Activated T-cell treated with anti-CD3 and anti-CD28 coated beads for 48 hours (primary cell): Measurements from ENCODE around the gene RSU1.

Experiments
- DNase-seq: peaks from one replicate; pipeline ENCODE4 v3.0.0-alpha.2; 2020; ENCODE audit warnings: low read depth

RSU1 gene

DNA sequence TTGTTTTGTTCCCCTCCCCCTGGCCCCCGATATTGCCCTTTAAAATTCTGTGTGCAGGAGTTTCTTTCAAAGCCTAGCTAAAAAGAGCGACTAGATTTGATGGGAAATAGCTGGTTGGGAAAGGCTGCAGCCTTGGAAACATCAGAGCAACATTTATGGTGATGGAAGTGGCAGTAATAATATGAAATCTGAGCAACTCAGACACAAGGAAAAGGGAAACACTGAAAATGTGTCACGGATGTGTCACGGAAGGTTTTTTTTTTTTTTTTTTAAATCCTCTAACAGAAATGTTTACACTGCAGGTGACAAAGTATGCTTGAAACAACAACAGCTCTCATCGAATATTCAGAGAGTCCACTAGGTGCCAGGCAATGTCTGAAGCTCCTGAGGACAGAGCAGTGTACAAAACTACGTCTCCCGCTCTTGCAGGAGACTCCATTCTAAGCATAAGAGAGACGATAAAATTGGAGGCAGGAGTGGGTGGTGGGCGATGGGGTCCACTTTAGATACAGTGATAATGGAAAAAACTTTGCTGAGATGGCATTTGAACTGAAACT, 143.0 kb downstream of the RSU1 start:
- DNase-seq = no peak

DNA sequence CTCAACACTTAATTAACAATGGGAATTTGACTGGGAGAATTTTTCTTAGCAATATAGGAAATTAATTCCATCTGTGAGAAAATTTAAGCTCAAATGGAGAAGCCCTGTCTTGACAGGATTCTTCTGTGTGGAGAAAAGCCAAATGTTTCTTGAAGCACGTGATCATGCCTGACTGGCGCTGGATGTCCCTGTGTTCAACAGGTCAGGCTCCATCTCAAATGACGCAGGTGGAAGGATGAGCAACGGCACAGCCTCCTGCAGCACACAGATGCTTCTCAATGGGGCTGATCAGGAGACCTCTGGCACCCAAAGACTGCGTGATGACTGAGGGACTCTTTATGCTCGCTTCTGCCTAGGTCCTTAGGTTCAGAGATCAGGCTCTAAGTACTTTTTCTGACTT, 143.8 kb downstream of the RSU1 start:
- no peak for DNase-seq

DNA sequence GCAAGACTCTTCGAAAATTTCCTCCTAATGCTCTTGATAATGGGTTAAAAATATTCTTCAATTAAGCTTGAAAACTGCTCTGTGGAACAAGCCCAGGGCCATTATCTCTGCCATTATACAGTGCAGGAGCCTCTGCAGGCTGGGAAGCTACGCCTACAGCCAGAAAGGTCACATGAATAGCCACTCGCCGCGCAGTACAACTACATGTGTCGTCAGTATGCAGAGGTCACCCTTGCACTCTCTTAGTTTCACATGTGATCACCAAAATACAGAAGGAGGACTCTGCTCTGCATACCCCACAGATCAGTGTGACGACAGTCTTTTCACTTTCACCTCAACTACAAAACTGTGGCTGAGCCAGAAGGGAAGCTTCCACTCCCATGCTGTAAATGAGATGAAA, 153.8 kb downstream of the RSU1 start:
- DNase-seq = no peak

DNA sequence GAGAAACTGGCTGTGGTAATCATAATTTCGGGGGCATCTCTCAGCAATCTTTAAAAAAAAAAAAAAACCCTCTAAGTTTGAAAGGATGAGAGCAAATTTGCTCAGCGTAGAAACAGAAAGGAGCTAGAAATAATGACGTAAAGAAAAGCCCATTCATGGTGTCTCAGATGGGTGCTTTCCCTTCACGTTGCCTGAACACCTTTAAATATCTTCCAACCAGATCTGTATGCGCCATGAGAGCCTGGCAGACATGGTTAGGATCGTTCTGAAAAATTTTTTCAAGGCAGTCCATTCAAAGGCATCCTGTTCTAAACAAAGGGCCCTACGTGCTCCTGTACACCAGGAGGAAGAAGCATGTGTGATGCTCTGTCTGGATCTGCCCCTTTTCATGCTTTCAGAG, 154.3 kb downstream of the RSU1 start:
- no peak for DNase-seq

DNA sequence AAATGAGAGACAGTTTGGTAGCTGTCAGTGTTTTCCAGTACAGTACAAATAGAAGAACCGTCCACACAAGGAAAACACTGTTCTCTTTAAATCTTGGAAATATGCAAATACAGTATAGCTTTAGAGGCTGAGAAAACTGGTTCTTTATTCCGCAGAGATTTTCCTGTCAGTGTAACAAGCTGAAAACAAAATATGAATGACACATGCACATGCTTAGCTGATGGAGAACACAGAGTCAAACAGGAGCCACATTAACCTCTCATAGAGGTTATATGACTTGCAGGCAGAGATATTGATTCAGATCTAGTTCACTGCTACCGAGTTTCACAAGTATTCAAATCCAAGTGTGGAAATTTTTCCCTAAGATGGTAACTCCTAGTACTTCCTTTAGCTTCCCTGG, 160.3 kb downstream of the RSU1 start:
- no peak for DNase-seq

DNA sequence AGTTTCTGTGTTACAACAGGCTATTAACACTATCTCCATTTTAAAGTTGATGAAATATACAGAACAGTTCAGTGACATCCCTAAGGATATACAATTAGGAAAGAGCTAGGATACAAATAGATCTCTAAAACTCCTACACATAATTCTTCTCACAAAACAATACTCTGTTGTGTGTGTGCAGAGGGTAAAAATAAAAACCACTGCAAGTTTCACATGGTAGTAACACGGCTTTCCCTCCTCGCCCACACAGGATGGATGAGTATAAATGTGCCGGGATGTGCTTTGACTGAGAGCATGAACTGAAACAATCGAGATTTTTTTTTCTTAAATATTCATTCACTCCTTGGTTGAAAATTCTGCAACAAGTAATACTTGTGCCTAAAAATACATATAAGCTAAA, 164.0 kb downstream of the RSU1 start:
- DNase-seq = no peak

DNA sequence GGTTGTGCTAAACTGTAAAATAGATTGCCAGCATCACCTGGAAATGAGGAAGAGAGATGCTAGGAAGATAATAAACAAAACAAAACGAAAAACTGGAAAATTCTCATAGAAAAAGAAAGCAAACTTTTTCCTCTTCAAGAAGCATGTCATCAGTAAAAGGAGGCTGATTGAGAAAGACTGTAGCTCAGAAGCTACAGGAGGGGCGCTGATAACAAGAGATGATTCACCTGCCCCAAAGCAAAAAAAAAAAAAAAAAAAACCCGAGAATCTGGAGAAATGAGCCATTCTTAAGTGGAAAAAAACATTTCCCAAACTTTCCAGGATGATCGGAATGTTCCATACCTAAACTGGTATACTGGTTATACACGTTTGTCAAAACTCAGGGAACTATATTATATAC, 165.1 kb downstream of the RSU1 start:
- DNase-seq = no peak

DNA sequence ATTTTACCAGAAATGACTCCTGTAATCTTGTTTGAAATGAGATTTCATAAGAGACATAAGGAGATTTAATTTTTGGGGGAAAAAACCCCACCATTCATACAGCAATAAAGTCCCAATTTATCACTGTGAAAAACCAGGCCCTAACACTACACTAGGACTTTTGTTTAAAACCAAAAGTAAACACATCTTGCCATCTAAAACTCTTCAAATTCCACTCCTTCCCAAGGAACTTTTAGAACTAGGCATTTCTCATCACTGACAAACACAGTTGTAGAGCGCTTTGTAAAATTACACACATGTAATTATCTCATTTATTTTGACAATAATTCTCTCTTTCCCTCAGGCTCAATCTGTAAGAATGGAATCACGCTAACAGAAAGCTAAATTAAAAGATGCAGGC, 167.5 kb downstream of the RSU1 start:
- no peak for DNase-seq

DNA sequence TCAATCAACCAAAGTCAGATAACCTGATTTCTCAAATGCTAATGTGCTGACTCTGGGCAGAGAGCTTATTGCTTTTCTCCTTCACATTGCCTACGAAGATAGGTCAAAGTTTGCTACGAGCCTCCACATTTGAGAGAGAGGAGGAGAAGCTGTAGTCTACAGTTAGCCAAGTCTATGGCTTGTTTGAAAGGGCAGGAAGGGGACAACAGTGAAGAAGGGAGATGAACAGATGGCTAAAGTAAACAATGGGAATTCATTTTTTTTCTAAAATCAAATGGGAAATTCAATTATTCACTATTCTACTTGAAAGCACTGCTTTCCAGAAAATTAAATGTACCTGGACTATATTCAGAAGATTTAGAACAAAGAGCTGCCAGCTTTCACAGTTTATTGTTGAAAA, 168.9 kb downstream of the RSU1 start:
- DNase-seq = no peak

DNA sequence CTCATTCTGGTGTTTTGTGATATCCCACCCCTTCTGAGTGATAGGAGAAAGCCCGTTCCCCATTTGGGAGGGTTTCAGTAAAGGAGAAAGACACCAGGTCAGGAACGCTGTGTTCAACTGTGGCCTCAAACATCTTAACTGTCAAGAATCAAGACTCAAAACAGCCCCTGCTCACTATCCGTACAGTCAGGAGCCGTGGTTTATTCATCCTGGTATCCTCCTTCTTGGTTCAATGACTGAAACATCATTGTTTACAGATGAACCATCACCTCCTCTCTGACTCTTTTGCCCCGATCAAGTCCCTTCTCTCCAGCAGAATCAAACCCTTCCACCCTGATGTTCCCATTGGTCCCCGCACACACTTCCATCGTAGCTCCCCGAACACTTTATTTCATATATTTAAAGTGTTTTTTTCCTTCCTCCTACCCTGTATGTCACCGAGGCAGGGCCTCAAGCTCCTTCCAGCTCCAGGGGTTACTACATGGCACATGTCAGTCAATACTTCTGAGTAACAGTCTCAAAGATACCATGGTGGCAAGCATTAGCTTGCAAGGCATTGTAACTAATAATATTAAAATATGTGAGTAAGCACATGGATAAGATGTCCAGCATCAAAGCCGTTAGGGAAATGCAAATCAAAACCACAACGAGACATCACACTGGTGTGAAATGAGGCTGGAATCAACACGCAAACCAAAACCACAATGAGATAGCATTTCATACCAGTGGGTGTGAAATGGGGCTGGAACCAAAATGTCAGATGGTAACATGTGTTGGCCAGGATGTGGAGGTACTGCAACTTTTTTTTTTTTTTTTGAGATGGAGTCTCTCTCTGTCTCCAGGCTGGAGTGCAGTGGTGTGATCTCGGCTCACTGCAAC, 170.8 kb downstream of the RSU1 start:
- no peak for DNase-seq

DNA sequence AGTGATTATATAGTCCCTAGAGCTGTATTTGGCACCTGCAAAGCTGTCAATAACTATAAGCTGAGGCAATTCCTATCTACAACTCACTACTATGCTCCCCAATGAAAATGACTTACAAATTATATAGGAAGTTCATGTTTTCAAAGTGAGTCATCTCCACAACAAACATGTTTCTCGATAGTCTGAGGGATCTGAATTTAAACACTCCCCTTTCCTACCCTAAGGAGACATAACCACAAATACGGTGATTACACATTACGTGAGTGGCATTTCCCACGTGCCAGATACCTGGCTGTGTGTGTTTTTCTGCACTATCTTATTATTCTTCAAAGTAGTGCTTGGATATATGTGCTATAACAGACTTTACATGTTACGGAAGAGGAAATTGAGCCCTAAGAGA, 173.1 kb downstream of the RSU1 start:
- DNase-seq = no peak

DNA sequence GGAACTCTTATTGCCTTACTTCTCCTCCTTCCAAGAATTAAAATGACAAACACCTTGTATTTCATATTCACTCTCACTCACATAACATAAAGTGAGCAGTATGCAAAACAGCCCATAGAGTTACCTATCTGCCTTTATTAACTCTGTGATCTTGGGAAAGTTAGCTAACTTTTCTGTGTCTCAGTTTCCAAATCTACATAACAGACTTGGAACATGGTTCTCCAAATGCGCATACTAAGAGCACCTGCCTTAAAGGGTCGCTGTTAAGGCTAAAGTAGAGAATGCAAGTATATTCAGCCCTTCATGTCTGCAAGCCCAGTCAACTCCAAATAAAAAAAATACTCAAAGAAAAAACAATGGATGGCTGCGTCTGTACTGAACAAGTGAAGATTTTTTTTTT, 173.7 kb downstream of the RSU1 start:
- no peak for DNase-seq

DNA sequence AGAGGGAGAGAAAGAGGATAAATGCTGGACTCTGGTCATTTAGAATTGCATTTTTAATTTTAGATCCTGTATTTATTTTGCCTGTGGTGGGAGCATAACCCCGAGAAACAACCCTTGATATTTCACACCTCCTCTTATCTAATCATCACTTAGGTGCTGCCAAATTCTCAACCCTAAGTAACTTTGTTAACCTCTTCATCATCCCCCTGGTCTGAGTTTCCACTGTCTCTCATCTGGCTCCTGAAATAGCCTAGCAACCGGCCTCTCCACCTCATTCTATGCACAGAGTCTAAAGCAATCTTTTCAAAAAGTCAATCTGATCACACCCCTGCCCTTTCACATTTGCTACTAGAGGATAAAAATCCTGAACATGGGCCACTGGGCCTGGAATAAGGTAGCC, 177.1 kb downstream of the RSU1 start:
- no peak for DNase-seq

DNA sequence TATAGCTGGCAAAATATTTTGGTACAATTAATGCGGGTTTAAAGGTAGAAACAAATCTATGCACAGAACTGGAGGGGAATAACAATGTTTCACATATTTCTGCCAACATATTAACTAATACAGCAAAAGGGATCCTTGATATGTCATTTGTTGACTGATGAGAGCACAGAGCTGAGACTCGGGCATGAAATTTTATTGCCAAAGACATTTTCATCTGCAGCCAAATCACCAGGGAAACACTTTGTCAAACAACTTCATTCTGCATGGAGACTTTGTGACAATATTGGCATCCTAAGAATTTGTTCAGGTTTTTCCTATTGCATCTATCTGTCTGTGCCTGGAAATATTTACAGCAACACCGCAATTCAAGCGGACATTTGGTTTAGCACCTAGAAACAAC, 177.8 kb downstream of the RSU1 start:
- no peak for DNase-seq

DNA sequence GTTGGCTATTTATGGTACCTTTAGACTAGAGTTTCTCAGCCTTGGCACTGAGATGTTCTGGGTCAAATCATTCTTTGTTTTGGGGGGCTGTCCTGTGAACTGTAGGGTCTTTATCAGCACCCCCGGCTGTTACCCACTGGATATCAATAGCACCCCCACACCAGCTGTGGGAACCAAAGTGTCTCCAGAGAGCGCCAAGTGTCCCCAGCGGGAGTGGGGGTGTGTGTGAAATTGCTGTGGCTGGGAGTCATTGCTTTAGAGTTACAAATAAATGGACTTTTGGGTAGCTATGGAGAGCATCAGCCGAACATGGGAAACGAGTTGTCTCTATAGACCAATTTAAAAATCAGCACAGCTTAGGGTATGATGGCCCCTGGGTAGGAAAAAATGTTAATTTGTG, 184.2 kb downstream of the RSU1 start:
- no peak for DNase-seq

DNA sequence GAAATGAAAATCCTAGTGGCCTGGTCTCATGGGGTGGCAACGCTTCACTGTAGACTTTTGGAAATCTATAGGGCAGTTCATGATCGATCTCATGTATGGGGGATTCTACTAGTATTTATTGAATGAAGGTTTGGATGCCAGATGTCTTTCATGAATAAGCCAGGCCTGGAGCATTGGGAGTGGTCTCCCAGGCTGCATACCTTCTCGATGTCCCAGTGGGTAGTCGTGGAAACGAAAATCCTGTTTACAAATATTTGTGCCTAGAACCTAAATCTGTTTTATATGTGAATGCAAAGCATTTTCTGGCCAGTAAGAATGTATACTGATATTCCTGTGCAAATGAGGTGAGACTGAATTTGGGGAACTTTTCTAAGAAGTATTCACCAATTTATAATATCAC, 190.5 kb downstream of the RSU1 start:
- no peak for DNase-seq

DNA sequence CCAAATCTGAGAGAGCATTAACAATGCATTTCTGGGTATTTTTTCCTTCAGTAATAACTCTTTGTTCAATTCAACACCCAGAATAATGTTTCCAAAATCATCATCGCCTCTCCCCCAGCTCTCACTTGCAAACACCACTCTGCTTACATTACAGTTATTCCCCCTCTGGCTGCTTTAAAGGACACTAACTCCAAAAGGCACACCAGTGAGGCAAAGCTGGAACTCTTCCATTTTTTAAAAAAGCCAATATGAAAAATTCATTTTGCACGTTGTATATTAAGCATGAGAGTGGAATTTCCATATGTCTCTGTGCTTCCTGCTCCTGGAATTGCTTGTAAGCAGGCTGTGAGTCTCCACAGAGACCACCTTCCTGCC, 204.3 kb downstream of the RSU1 start:
- no peak for DNase-seq

DNA sequence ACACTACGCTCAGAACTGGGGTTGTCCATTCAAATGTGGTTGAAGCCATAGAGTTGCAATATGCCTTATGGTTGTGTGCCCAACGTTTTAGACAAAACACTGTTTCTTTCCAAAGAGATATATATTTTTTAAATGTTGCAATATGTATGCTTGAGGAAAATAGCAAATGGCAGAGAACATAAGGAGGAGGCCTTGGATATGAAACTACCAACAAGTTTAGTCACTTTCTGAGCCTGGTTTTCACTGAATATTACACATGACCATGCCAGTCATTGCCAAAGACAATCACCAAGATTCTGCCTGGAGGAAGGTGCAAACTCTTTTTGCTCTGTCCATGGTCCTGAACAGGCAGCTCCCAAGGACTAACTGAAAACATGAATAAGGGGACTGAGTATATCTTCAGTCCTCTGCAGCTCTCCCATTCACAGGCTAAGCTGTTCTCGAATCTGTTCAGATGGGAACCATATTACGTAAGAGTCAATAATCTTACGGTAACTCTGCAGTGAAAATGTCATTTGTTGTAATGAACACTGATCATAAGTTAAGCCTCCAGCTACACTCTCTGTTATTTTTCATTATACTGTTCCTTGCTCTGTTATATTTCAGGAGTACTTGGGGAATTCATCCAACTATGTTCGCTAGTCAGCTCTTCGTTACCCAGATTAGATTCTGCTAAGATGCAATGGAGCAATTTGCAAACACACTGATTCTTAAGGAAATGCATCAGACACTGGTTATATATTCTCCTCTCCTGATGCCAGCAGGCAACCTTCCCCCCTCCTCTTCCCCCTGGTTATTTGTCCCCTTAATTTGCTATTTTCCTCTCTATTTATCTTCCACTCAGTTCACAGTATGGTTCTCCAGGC, 204.9 kb downstream of the RSU1 start:
- no peak for DNase-seq

DNA sequence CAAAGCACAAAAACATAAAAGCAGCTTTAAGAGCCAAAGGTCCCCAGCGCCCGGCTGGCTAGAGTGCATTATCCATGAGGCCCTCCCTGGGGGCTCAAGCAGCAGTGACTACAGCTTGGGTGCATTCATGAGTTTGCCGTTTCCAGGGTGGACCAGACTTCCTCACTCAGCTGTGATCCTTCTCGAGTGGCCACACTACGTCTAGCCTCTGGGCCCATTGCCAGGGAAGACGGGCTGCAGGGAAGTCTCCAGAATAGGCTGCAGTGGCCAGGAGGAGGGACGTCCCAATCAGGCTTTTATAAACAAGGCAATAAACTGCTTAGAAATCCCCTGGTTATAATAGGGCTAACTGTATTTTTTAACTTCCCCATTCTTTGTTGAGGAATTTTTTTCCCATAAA, 206.2 kb downstream of the RSU1 start:
- DNase-seq = no peak

DNA sequence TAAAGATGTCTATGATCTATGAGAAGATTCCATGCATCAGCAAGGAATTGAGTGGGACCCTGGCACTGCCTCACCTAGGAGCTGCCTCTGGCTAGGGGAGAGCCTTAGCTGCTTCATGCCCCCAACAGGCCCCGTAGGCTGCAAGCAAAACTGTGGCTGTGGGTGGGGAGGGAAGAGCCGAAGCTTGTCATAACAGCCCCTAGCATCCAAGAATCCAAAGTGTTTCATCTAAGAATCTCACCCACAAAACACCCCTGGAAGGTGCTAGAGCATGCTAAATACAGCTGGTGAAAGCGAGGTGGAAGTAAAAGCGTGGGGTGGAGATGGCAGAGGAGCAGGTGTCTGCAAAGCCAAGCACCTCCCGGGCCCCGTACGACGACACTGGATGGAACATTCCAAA, 208.0 kb downstream of the RSU1 start:
- DNase-seq = no peak

DNA sequence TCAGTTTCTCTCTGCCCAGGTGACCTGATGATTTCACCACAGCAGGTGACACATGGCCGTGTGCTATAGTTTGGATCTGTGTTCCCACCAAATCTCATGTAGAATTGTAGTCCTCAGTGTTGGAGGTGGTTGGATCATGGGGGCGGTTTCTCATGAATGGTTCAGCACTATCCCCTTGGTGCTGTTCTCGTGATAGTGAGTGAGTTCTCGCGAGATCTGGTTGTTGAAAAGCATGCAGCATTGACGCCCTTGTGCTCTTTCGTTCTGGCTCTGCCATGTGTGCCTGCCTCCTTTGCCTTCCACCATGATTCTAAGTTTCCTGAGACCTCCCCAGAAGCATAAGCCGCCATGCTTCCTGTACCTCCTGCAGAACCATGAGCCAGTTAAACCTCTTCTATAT, 210.3 kb downstream of the RSU1 start:
- DNase-seq = no peak

DNA sequence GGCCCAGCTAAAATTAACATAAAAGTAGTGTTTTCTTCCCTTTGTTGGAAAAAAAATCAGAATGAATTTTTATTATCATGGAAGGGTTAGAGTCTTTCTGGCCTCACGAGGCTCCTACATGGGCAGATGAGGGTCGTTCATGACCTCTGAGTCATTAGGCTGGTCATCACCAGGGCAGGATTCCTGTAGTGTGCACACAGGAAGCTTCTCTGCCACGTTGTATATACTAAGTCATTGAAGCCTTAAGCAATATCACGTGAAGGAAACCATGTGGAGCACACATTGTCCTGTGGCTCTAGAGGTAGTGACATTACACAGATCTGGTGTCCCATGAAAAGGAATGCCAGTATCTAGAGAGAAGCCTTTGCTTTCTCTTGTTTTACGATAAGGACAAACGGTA, 210.8 kb downstream of the RSU1 start:
- no peak for DNase-seq

DNA sequence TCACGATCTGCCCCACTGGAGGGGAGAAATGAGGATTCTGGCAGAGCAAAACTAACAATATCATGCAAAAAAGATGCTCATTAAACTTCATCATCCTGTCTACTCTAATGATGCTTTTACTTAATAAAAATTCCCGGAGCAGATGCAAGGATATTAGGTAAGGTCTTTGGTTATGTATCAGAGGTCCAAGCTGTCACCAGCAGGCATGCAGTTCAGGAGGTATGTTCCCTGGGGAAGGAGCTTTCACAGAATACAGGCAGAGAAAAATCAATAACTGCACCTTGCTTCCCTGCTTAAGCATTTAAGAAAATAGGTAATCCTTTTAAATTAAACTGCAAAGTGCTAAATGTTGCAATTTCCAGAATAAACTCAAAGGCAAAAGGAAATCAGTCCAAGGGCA, 213.9 kb downstream of the RSU1 start:
- DNase-seq = no peak
